ENCODE results near the gene CLDN10. TPM values are rescaled to one million over a fixed set of nuclear protein-coding genes. Genes with fewer than 3 reads are reported as not detected.
"Not testable (repeated sequence)": the region's sequence is repeated elsewhere in the genome, so short reads cannot be mapped to it uniquely, and the experiment has no call there.

The CLDN10 gene
- total RNA-seq, 1 donor from 2014 or later, result 1.8 TPM

- H3K27me3 Mint-ChIP-seq (ENCODE audit: low read depth), result no peaks in the 10 kb centered on the region
- H3K36me3 Mint-ChIP-seq (ENCODE audit: low read depth), result no peaks in the 10 kb centered on the region
- H3K27ac Mint-ChIP-seq (ENCODE audit: unreplicated experiment), result no peak overlapping the region
- no peak for TF ChIP-seq CTCF (conservative IDR thresholded peaks at IDR 0.05)
- no peaks in the 10 kb centered on the region for H3K9me3 Mint-ChIP-seq
- H3K4me3 Mint-ChIP-seq, result no peak overlapping the region
- H3K4me1 Mint-ChIP-seq, result no peaks in the 10 kb centered on the region
- DNase-seq (ENCODE audit: low read depth, low spot score), result no peak
These were observed 43.5 kb upstream of the CLDN10 start for GRCh38 chr13:95508996-95509395.

DNA sequence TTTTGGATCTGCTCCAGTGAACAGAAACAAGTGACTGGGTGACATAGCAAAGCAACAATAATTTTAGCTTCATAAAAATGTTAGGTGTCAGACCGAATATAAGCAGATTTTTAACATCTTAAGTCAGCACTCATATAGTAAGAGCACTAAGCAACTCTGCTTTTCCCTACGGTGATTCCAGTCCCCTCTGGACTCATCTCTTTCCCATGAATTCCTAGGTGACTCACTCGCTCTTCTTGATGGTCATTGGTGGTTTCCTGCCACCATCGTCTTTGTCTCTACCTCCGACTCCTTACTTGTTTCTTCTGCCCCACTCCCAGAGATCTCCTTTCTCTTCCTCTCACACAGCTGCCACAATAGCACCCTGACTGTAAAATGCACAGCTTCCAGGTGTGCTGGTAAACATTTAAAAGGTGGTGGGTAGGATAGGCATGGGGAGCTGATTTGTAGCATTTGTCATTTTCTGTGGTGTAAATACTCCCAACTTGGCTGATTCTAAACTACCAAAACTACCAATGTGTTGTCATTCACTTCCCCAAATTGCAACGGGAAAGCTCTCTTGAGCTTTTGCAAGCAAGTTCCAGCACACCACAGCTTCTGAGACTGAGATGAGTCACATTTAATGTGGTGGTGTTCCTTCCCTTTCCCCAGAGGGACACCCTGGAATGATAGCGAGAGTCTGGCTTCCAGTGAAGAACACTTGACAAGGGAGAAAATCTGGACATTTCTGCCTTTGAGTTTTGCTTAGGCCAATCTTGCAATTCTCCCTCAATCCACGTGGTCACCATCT lies 42.8 kb upstream of the CLDN10 start:
- no peaks in the 10 kb centered on the region for H3K9me3 Mint-ChIP-seq
- no peak for TF ChIP-seq CTCF (conservative IDR thresholded peaks at IDR 0.05)

GRCh38 chr13:95510950-95511349 lies 41.6 kb upstream of the CLDN10 start:
- H3K27me3 Mint-ChIP-seq (ENCODE audit: low read depth), result peaks cover 3% of the 10 kb centered on the region

More for the DNA sequence above, 42.8 kb upstream of the CLDN10 start:
- Mint-ChIP-seq H3K27ac (ENCODE audit: unreplicated experiment) (no peak overlapping the region), H3K4me3 (no peak overlapping the region), H3K4me1 (no peaks in the 10 kb centered on the region), H3K27me3 (ENCODE audit: low read depth) (peaks cover 3% of the 10 kb centered on the region), H3K36me3 (ENCODE audit: low read depth) (no peaks in the 10 kb centered on the region)
- no peak for DNase-seq (ENCODE audit: low read depth, low spot score)

GRCh38 chr13:95512424-95512823 lies 40.1 kb upstream of the CLDN10 start:
- H3K4me1 Mint-ChIP-seq, result no peaks in the 10 kb centered on the region
- TF ChIP-seq CTCF (conservative IDR thresholded peaks at IDR 0.05), result no peak
- no peaks in the 10 kb centered on the region for H3K36me3 Mint-ChIP-seq (ENCODE audit: low read depth)
- no peak overlapping the region for H3K27ac Mint-ChIP-seq (ENCODE audit: unreplicated experiment)
- no peak overlapping the region for H3K4me3 Mint-ChIP-seq
- peaks cover 11% of the 10 kb centered on the region for H3K27me3 Mint-ChIP-seq (ENCODE audit: low read depth)
- DNase-seq (ENCODE audit: low read depth, low spot score), result no peak
- H3K9me3 Mint-ChIP-seq, result no peaks in the 10 kb centered on the region

More at GRCh38 chr13:95510950-95511349, 41.6 kb upstream of the CLDN10 start:
- no peak for DNase-seq (ENCODE audit: low read depth, low spot score)
- Mint-ChIP-seq H3K36me3 (ENCODE audit: low read depth) (no peaks in the 10 kb centered on the region), H3K27ac (ENCODE audit: unreplicated experiment) (no peak overlapping the region), H3K4me3 (no peak overlapping the region), H3K9me3 (no peaks in the 10 kb centered on the region), H3K4me1 (no peaks in the 10 kb centered on the region)
- TF ChIP-seq CTCF (conservative IDR thresholded peaks at IDR 0.05), result no peak

DNA sequence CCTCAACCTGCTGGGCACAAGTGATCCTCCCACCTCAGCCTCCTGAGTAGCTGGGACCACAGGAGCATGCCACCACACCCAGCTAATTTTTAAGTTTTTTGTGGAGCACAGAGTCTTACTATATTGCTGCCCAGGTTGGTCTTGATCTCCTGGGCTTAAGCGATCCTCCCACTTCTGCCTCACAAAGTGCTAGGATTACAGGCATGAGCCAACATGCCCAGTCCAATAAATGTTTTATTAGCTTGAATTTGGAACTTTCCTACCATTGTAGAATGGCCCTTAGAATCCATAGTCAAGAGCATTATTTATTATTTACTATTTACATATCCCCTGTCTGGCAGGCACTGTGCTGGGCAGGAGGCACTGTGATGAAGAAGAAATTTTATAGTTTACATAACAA lies 39.6 kb upstream of the CLDN10 start:
- Mint-ChIP-seq H3K4me3 (no peak overlapping the region), H3K27ac (ENCODE audit: unreplicated experiment) (no peak overlapping the region), H3K36me3 (ENCODE audit: low read depth) (no peaks in the 10 kb centered on the region), H3K27me3 (ENCODE audit: low read depth) (peaks cover 11% of the 10 kb centered on the region), H3K9me3 (no peaks in the 10 kb centered on the region), H3K4me1 (no peaks in the 10 kb centered on the region)
- DNase-seq (ENCODE audit: low read depth, low spot score), result no peak
- no peak for TF ChIP-seq CTCF (conservative IDR thresholded peaks at IDR 0.05)

GRCh38 chr13:95515606-95516005 lies 36.9 kb upstream of the CLDN10 start:
- H3K36me3 Mint-ChIP-seq (ENCODE audit: low read depth); H3K9me3 Mint-ChIP-seq; H3K4me1 Mint-ChIP-seq; H3K4me3 Mint-ChIP-seq; H3K27ac Mint-ChIP-seq (ENCODE audit: unreplicated experiment); DNase-seq (ENCODE audit: low read depth, low spot score): not testable (repeated sequence)
- H3K27me3 Mint-ChIP-seq (ENCODE audit: low read depth), result peaks cover 11% of the 10 kb centered on the region

All from neural crest cell (in vitro differentiated cells).